Frontal cortex (tissue), 4 donors: Measurements from ENCODE around the gene HK3. TPM values are rescaled to one million over a fixed set of nuclear protein-coding genes. Genes with fewer than 3 reads are reported as not detected.

Experiments
- DNase-seq, 2 donors: peaks; one replicate each; pipeline ENCODE4 v3.0.0; 2012; ENCODE audit warnings: low spot score in 2 of 2
- FAIRE-seq: peaks from 2 replicates; lab custom pipeline; 2012; peaks lifted over from hg19 to GRCh38; lab: Jason Lieb, UNC
- total RNA-seq: library from RNA; depleted of rRNA; stranded (reverse); fragments of >200 nt; gene quantifications from one replicate; pipeline ENCODE4 v1.2.3, GENCODE V29; 2014
- donor health status: control.
- donor health status: control.
- donor health status: control.

Gene HK3, protein sequence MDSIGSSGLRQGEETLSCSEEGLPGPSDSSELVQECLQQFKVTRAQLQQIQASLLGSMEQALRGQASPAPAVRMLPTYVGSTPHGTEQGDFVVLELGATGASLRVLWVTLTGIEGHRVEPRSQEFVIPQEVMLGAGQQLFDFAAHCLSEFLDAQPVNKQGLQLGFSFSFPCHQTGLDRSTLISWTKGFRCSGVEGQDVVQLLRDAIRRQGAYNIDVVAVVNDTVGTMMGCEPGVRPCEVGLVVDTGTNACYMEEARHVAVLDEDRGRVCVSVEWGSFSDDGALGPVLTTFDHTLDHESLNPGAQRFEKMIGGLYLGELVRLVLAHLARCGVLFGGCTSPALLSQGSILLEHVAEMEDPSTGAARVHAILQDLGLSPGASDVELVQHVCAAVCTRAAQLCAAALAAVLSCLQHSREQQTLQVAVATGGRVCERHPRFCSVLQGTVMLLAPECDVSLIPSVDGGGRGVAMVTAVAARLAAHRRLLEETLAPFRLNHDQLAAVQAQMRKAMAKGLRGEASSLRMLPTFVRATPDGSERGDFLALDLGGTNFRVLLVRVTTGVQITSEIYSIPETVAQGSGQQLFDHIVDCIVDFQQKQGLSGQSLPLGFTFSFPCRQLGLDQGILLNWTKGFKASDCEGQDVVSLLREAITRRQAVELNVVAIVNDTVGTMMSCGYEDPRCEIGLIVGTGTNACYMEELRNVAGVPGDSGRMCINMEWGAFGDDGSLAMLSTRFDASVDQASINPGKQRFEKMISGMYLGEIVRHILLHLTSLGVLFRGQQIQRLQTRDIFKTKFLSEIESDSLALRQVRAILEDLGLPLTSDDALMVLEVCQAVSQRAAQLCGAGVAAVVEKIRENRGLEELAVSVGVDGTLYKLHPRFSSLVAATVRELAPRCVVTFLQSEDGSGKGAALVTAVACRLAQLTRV
- total RNA-seq, result 0.41 TPM

DNA sequence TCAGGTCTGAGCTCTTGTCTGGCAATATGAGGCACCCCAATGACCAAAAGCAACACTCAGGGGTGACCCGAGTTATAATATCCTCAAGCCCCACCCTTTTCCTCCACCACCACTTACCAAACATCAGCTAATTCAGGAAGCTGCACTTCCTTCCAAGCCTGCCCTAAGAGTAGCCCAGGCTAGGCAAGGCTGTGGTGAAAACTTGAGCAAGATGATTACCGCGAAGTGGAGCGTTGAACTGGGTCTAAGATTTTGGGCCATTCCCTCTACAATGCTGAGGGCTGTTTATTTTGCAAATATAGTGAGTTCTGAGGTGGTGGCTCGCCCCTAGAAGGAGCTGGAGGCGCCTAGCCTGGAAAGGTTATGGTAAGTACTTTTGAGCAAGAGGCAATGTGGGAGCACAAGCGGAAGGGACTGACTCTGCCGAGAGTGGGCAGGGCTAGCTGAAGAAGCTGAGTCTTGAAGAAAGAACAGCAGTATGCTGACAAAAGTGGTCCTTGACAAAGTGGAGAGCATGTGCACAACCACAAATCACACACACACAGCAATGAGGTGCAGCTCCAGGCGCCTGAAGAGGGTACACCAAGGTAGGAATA, at the start of gene HK3:
HK3 (minus strand) TSS at position 51 of the 596 bp plus-strand sequence. CDS start 3,187 bp downstream, outside the sequence.
- DNase-seq (no peak), FAIRE-seq (no peak)

- DNase-seq (no peak), FAIRE-seq (no peak)
Measured at GRCh38 chr5:176948458-176948857, 49.3 kb upstream of the HK3 start.

DNA sequence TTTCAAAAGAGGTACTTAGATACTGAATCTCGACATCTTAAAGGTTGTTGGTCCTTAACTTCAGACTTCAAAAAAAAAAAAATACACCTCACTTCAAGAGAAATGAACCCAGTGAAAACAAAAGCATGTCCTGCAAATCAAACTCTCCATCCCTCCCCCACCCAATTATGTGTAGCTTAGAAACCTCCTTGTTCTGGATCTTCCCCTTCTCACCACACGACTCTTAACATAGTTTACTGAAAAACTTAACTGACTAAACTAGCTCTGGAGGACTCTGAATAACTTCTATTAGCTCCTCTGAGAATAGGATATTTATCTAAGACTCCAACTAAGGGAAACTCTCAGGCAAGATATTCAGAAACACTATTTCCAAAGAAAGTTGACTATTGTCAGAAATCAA, 48.7 kb upstream of the HK3 start:
- no peak for DNase-seq
- FAIRE-seq, result no peak

DNA sequence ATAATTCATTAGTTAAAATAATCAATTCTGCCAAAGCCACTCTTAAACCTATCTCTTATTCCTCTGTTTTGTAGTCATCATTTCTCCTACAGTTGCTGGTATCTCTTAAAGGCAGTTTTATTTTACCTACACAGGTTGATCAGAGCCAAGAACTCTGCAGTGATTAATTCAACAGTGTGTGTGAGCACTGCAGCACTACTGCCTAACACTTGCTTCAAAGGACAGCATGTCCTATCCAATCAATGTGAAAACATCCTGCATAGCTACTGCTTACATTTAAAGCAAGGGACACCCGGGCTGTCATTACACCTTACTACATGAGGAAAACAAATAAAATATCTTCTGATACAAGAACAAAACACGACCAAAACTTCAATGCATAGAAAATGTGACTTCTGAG, 45.1 kb upstream of the HK3 start:
- FAIRE-seq (no peak), DNase-seq (no peak)

GRCh38 chr5:176943816-176944215, 44.7 kb upstream of the HK3 start:
- DNase-seq (no peak), FAIRE-seq (no peak)

- FAIRE-seq (no peak), DNase-seq (no peak)
Measured at GRCh38 chr5:176941951-176942350, 42.8 kb upstream of the HK3 start.

DNA sequence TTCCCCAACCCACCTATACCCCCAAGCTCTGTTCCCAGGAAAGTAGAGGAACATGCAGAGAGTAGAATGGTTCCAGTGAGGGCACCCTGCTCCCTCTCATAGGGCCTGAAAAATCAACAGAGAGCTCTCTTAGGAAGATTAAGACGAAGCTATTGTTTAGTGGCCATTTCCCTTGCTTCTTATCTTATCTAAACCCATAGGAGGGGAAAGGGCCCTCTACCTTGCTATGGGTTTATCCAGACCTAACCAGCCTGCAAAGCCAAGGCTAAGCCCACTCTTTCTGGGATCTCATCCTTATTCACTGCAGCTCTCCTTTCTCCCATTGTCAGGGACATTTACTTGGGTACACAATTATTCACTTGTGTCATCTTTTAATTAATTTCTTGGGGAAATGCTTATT, 39.3 kb upstream of the HK3 start:
- DNase-seq (no peak), FAIRE-seq (no peak)

- no peak for FAIRE-seq
- no peak for DNase-seq
Measured at GRCh38 chr5:176935017-176935416, 35.9 kb upstream of the HK3 start.

GRCh38 chr5:176934309-176934930, 35.3 kb upstream of the HK3 start:
- DNase-seq, result no peak
- no peak for FAIRE-seq

DNA sequence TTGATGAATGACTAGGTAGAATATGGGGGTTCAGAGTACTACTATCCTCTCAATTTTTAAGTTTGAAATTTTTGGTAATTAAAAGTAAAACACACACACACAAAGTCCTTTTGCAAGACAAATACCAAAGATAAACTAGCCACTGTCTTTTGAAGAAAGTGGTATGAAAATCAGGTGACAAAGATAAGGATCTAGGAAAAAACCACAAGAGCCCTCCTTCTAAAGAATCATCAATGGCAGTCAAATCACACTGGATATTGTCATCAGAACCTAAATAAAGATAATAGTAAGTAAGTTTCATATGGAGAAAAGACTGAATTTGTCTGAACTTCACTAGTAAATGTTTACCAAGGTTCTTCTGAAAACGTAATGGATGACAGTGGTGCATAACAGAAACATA, 30.5 kb upstream of the HK3 start:
- no peak for DNase-seq
- no peak for FAIRE-seq

DNA sequence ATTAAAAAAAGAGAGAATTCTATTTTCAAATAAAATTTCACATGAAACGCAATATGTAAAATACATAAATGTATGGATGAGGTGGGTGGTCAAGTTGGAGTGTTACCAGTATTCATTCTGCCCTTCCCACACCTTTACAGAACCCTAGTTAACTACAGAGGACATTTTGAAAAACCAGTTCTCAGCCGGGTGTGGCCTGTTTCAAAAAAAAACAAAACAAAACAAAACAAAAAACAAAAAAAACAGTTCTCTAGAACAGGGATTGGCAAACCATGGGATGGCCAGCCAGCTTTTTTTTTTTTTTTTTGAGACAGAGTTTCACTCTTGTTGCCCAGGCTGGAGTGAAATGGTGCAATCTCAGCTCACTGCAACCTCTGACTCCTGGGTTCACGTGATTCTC, 28.4 kb upstream of the HK3 start:
- FAIRE-seq, result no peak

GRCh38 chr5:176922817-176923216, 23.7 kb upstream of the HK3 start:
- DNase-seq, result no peak
- no peak for FAIRE-seq

More for the DNA sequence above, 28.4 kb upstream of the HK3 start:
- no peak for DNase-seq

- no peak for FAIRE-seq
- DNase-seq, result no peak
Measured at GRCh38 chr5:176921714-176922113, 22.6 kb upstream of the HK3 start.

- FAIRE-seq (no peak), DNase-seq (no peak)
Measured at GRCh38 chr5:176918613-176919012, 19.5 kb upstream of the HK3 start.

DNA sequence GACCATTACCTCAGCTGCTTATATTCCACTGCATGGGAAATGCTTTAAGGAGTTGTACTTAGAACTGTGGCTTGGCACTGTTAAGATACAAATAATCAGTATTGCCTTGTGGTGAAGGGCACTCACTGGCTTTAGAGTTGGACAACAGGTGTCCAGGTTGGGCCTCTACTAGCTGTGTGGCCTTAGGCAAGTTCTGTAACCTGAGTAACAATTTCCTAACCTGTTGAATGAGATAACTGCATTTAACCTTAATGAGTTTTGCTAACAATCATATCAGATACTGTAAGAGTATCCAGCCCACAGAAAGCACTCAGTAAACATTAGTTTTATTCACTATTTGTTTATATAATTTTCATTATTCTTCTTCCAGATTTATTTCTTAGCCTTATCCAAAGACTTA, 17.2 kb upstream of the HK3 start:
- no peak for DNase-seq
- no peak for FAIRE-seq

DNA sequence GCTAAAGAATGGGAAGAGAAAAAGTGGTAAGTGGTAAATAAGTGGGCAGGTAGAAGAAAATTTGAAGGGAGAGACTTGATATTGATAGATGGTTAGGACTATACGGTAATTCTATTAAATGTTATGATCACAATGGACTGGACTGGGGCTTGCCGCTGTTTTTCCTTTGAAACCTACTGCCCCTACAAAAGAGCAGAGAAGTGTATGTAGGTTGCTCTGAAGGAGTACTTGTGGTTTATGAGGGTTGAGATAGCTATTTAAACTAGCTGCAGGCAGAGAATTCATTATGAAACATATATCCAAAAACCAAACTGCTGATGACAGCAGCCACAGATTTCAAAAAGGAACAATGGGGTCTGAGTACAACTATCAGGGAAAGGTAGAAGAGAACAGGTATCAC, 16.8 kb upstream of the HK3 start:
- DNase-seq (no peak), FAIRE-seq (no peak)

GRCh38 chr5:176912115-176912514, 13.0 kb upstream of the HK3 start:
- FAIRE-seq (no peak), DNase-seq (no peak)

- no peak for DNase-seq
- FAIRE-seq, result no peak
Measured at GRCh38 chr5:176908675-176909368, 9.7 kb upstream of the HK3 start.

DNA sequence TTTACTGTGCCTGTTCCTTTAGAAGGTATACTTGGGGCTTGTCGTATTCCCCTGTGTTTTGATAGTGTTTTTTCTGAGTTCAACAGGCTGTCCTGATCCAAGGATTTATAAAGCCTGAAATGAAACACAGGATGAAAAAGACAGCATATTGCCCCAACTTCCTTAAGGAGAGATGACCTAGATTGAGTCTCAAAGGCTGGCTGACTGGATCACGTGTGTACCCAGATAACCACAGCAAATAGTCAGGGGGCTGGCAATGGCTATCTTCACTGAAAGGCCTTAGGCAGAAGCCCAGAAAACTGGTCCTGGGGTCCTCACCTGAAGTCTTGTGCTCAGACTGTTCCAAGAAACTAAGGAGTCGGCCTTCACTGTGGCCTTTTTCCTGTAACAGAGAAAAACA, 7.7 kb upstream of the HK3 start:
- DNase-seq (no peak), FAIRE-seq (no peak)

DNA sequence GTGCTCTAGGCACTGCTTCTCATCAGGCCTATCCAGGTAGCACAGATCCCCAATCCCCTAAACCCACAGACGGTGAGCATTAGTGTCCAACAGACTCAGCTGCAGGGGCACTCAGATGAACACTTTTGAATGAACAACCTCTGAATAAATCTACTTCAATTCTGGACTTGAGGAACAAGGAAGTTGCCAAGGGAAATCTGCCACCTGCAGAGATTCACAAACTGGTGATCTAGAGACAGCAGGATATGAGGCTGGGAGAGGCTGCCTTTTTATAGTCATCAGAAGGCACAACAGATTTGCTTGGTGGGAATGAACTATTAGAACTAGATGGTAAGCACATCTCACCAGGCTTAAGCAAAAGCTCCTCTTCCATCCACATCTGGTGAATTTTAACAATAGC, 7.0 kb upstream of the HK3 start:
- no peak for FAIRE-seq
- no peak for DNase-seq
